Fibroblast of villous mesenchyme (primary cell): ENCODE results near the gene SLC4A3. TPM values are rescaled to one million over a fixed set of nuclear protein-coding genes. Genes with fewer than 3 reads are reported as not detected.

Experiments
- DNase-seq: peaks from one replicate; pipeline ENCODE4 v3.0.0-alpha.2; 2010; ENCODE audit warnings: low read depth
- H3K4me3 ChIP-seq: 2 replicates; pipeline ENCODE4 v1.5.1; 2011; ENCODE audit warnings: low read depth, mild to moderate bottlenecking, low read length
- total RNA-seq: library from RNA; depleted of rRNA; stranded (reverse); fragments of >200 nt; gene quantifications from 2 replicates; pipeline ENCODE4 v1.2.3, GENCODE V29; 2012
- TF ChIP-seq, protein P1 (sequence below): IDR thresholded peaks from 2 replicates; pipeline ENCODE4 v1.5.1; 2012; ENCODE audit warnings: low read depth, mild to moderate bottlenecking, low read length; ENCODE audit not compliant: insufficient read depth

The SLC4A3 gene
- total RNA-seq, 1 donor = 5.6 TPM

DNA sequence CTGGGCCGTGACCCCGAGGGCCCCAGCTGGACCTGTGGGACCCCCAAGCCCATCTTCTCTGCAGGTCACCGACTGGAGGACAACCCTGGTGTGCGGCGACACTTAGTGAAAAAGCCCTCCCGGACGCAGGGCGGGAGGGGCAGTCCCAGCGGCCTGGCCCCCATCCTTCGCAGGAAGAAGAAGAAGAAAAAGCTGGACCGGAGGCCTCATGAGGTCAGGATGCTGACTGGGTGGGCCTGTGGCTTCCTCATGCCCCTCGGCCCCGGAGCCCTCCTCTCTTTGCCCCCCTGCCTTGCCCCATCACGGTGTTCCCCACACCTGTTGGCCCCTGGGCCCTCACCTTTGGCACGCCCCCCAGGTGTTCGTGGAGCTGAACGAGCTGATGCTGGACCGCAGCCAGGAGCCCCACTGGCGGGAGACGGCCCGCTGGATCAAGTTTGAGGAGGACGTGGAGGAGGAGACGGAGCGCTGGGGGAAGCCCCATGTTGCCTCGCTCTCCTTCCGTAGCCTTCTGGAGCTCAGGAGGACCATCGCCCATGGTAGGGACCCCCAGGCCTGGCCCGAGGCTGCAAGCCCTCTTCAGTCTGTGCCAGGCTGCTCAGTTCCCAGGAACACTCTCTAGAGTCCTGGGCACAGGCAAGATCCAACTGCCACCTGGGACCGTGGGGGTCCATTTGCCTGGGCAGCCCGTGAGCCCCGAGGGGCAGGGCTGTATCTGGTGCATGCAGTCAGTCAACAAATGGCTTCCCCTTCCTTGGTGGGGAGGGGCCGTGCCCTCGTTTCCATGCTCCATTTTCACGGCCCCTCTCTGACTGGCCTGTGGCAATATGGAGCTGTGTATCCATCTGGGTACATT lies 4.7 kb downstream of the SLC4A3 start:
- TF ChIP-seq, protein P1, sequence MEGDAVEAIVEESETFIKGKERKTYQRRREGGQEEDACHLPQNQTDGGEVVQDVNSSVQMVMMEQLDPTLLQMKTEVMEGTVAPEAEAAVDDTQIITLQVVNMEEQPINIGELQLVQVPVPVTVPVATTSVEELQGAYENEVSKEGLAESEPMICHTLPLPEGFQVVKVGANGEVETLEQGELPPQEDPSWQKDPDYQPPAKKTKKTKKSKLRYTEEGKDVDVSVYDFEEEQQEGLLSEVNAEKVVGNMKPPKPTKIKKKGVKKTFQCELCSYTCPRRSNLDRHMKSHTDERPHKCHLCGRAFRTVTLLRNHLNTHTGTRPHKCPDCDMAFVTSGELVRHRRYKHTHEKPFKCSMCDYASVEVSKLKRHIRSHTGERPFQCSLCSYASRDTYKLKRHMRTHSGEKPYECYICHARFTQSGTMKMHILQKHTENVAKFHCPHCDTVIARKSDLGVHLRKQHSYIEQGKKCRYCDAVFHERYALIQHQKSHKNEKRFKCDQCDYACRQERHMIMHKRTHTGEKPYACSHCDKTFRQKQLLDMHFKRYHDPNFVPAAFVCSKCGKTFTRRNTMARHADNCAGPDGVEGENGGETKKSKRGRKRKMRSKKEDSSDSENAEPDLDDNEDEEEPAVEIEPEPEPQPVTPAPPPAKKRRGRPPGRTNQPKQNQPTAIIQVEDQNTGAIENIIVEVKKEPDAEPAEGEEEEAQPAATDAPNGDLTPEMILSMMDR = no peak
- no peak overlapping the region for H3K4me3 ChIP-seq
- DNase-seq = no peak

DNA sequence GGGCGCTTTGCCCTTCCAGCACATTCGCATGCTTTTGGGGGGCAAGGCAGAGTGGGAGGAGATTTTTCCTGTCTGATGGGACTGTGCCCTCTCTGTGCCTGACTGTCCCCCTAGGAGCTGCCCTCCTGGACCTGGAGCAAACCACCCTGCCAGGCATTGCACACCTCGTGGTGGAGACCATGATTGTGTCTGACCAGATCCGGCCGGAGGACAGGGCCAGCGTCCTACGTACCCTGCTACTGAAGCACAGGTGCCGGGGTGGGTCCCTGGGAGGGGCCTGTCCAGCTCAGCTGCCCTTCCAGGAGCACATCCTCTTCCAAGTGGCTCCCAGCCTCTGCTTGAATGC lies 5.3 kb downstream of the SLC4A3 start:
- TF ChIP-seq, protein P1 = no peak
- no peak for DNase-seq
- no peak overlapping the region for H3K4me3 ChIP-seq

DNA sequence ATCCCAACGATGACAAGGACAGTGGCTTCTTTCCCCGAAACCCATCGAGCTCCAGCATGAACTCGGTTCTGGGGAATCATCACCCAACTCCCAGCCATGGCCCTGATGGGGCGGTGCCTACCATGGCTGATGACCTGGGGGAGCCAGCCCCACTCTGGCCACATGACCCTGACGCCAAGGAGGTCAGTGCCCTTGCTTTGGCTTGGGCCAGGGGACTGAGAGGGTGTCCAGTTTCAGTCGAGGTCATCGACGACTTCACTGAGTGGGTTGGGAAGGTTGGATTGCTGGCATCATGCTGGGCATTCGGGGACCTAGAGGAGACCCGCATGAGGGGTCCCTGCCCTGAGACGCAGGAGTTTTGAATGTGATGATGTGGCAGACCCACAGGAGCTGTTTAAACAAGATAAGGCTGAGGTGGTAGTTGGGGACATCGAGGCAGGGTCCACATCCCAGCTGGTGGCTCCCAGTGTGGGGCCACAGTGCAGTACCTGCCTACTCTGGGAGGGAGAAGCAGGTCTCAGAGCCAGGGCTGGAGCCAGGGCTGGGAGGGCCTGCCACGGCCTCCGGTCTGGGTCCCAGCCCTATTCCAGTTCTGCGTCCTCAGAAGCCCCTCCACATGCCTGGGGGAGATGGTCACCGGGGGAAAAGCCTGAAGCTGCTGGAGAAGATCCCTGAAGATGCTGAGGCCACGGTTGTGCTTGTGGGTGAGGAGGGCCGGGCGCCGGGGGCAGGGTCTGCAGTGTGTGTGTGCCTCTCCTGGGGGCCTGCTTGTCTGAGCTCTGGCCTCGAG lies 6.0 kb downstream of the SLC4A3 start:
- DNase-seq = no peak
- TF ChIP-seq, protein P1 = no peak
- no peak overlapping the region for H3K4me3 ChIP-seq

DNA sequence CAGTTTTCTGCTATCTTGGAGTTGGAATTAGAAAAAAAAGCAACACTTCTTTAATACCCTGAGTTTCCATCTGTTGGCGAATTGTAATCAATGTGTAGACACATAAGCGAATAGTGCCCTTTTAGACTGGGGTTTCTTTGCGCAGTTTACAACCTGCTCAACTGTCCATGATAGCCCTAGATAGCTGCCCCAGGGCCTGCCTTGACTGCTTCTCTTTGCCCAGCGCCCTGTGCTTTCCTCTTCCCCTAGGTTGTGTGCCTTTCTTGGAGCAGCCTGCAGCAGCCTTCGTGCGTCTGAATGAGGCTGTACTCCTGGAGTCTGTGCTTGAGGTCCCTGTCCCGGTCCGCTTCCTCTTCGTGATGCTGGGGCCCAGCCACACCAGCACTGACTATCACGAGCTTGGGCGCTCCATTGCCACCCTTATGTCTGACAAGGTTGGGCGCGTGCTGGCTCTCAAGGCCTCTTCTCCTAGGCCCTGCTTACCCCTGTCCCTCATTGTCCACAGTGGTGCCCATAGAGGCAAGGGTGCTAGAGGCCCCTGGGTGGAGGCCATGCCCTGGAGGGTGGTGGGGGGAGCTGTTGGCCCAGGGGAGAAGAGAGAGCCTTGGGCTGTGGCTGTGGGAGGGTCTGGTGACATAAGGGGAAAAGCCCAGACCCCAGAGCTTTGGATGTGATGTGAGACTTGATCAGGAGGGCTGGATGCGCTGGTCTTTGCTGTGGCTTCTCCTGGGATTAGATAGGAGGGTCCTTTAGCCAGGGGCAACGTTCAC lies 6.9 kb downstream of the SLC4A3 start:
- H3K4me3 ChIP-seq = no peak overlapping the region
- no peak for DNase-seq
- TF ChIP-seq, protein P1 = no peak

DNA sequence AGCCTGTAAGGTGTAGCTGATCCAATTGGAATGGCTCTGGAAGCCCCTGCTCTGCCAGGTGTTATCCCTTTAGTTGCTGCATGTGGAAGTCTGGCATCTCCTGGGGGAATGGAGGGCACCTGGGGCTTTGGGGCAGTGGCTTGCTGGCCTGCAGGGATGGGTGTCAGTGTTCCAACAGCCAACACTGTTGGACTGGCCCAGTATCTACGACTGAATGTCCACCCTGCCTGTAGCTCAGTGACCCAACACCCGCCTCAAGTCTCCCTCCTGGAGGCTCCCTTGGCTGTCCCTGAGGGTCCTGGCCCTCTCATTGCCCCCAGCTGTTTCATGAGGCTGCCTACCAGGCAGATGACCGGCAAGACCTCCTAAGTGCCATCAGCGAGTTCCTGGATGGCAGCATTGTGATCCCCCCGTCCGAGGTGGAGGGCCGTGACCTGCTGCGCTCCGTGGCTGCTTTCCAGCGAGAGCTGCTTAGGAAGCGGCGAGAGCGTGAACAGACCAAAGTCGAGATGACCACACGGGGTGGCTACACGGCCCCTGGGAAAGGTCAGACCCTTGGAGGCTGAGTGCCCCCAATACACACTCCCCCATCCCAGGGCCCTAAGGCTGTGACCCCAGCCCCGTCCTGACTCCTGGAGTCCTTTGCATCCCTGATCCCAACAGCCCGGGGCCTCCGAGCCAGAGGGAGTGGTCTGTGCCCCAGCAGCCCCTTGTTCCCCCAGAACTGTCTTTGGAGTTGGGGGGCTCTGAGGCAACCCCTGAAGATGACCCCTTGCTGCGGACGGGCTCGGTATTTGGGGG lies 7.7 kb downstream of the SLC4A3 start:
- TF ChIP-seq, protein P1 = no peak
- H3K4me3 ChIP-seq = no peak overlapping the region
- DNase-seq = no peak

DNA sequence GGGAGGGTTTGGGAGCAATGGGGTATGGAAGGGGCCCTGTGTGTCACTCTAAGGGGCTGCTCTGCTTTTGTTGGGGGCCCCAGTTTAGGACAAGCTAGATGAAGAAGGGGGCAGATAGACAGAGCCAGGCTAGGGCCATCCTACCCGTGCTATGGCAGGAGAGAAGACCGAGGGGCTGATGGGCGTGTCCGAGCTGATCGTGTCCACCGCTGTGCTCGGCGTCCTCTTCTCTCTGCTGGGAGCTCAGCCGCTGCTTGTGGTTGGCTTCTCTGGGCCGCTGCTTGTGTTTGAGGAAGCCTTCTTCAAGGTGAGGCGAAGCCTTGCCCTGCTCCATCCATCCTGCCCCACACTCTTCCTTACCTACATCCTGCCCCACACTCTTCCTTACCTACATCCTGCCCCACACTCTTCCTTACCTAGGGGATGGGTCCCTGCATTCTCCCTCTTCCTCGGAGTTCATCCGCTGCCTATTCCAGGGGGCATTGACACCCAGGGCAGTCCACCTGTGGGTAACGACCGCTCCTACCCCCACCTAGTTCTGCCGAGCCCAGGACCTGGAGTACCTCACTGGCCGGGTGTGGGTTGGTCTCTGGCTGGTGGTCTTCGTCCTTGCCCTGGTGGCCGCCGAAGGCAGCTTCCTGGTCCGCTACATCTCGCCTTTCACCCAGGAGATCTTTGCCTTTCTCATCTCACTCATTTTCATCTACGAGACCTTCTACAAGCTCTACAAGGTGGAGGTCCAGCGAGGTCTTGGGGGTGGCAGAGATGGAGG lies 8.9 kb downstream of the SLC4A3 start:
- DNase-seq = no peak
- H3K4me3 ChIP-seq = no peak overlapping the region
- TF ChIP-seq, protein P1 = no peak
